ENCODE measurements around the gene SALL3. TPM values are rescaled to one million over a fixed set of nuclear protein-coding genes. Genes with fewer than 3 reads are reported as not detected.
A peak's percentile ranks its signal among the peaks of the same experiment; 100 is the strongest.

Gene SALL3
- total RNA-seq, 1 donor: not detected

DNA sequence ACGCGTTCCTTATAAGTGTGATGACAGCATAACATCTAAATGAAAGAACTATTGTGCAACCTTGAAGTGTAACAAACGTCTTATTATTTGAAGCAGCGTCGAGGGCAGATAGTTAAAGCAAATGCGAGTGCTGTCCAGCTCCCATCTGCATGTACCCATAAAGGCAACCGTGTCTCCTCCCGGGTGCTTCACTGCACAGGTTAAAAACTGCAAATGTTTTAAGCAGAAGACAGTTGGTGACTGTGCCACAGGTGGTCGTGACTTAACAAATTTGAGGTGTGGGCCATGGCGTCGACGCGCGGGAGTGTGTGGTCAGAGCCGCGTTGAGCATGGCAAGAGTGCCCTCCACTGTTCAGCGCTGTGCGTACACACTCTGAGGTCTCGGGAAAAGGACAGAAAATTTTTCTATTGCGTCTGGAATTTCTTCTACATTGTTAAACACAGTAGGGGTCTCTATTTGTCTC, 6.4 kb downstream of the SALL3 start:
- TF ChIP-seq, protein P1, sequence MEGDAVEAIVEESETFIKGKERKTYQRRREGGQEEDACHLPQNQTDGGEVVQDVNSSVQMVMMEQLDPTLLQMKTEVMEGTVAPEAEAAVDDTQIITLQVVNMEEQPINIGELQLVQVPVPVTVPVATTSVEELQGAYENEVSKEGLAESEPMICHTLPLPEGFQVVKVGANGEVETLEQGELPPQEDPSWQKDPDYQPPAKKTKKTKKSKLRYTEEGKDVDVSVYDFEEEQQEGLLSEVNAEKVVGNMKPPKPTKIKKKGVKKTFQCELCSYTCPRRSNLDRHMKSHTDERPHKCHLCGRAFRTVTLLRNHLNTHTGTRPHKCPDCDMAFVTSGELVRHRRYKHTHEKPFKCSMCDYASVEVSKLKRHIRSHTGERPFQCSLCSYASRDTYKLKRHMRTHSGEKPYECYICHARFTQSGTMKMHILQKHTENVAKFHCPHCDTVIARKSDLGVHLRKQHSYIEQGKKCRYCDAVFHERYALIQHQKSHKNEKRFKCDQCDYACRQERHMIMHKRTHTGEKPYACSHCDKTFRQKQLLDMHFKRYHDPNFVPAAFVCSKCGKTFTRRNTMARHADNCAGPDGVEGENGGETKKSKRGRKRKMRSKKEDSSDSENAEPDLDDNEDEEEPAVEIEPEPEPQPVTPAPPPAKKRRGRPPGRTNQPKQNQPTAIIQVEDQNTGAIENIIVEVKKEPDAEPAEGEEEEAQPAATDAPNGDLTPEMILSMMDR (IDR thresholded peaks at IDR 0.05; ENCODE audit: insufficient read depth, low read depth, low read length): peak; percentile 31
- DNase-seq (ENCODE audit: low read depth): no peak
- no peak overlapping the region for H3K4me3 ChIP-seq (ENCODE audit: low read depth, low read length)

DNA sequence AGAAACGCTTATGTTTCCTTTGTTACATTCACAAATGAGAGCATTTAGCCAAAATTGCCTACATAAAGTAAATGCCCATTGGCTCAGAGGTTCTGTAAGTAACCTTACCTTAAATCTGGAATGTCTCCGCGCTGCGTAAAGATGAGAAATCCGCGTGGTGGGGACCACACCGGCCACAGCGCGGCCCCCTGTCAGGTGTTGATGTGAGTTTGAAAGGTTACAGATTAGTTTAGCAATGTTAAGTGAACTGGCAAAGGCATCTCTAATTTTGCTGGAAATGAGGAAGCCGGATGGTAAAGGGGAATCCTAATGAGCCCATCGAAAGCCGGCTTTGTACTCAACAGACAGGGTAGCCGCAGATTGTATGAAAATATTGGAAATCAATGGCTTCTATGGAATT, 11.8 kb downstream of the SALL3 start:
- H3K4me3 ChIP-seq (ENCODE audit: low read depth, low read length): no peak overlapping the region
- no peak for DNase-seq (ENCODE audit: low read depth)
- TF ChIP-seq, protein P1 (IDR thresholded peaks at IDR 0.05; ENCODE audit: insufficient read depth, low read depth, low read length): no peak

DNA sequence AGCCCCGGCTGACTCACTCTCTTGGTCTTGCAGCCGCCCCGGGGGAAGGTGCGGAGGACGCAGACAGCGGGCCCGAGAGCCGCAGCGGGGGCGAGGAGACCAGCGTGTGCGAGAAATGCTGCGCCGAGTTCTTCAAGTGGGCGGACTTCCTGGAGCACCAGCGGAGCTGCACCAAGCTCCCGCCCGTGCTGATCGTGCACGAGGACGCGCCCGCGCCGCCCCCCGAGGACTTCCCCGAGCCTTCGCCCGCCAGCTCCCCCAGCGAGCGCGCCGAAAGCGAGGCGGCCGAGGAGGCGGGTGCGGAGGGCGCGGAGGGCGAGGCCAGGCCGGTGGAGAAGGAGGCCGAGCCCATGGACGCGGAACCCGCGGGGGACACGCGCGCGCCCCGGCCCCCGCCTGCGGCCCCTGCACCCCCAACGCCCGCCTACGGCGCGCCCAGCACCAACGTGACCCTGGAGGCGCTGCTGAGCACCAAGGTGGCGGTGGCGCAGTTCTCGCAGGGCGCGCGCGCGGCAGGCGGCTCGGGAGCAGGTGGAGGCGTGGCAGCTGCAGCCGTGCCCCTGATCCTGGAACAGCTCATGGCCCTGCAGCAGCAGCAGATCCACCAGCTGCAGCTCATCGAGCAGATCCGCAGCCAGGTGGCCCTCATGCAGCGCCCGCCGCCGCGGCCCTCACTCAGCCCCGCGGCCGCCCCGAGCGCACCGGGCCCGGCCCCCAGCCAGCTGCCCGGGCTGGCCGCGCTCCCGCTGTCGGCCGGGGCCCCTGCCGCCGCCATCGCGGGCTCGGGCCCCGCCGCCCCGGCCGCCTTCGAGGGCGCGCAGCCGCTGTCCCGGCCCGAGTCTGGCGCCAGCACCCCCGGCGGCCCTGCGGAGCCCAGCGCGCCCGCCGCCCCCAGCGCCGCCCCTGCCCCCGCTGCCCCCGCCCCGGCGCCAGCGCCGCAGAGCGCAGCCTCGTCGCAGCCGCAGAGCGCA, 12.7 kb downstream of the SALL3 start:
- H3K4me3 ChIP-seq (ENCODE audit: low read depth, low read length): no peak overlapping the region
- TF ChIP-seq, protein P1 (IDR thresholded peaks at IDR 0.05; ENCODE audit: insufficient read depth, low read depth, low read length): no peak
- DNase-seq (ENCODE audit: low read depth): no peak

DNA sequence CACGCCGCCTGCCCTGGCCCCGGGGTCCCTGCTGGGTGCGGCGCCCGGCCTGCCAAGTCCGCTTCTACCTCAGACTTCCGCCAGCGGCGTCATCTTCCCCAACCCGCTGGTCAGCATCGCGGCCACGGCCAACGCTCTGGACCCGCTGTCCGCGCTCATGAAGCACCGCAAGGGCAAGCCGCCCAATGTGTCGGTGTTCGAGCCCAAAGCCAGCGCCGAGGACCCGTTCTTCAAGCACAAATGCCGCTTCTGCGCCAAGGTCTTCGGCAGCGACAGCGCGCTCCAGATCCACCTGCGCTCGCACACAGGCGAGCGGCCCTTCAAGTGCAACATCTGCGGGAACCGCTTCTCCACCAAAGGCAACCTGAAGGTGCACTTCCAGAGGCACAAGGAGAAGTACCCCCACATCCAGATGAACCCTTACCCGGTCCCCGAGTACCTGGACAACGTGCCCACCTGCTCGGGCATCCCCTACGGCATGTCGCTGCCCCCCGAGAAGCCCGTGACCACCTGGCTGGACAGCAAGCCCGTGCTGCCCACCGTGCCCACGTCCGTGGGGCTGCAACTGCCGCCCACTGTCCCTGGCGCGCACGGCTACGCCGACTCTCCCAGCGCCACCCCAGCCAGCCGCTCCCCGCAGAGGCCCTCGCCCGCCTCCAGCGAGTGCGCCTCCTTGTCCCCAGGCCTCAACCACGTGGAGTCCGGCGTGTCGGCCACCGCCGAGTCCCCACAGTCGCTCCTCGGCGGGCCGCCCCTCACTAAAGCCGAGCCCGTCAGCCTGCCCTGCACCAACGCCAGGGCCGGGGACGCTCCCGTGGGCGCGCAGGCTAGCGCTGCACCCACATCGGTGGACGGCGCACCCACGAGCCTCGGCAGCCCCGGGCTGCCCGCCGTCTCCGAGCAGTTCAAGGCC, 13.7 kb downstream of the SALL3 start:
- DNase-seq (ENCODE audit: low read depth): no peak
- H3K4me3 ChIP-seq (ENCODE audit: low read depth, low read length): no peak overlapping the region
- TF ChIP-seq, protein P1 (IDR thresholded peaks at IDR 0.05; ENCODE audit: insufficient read depth, low read depth, low read length): no peak

DNA sequence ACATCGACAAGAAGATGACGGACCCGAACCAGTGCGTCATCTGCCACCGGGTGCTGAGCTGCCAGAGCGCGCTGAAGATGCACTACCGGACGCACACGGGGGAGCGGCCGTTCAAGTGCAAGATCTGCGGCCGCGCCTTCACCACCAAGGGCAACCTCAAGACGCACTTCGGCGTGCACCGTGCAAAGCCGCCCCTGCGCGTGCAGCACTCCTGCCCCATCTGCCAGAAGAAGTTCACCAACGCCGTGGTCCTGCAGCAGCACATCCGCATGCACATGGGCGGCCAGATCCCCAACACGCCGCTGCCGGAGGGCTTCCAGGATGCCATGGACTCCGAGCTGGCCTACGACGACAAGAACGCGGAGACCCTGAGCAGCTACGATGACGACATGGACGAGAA, 14.4 kb downstream of the SALL3 start:
- H3K4me3 ChIP-seq (ENCODE audit: low read depth, low read length): no peak overlapping the region
- DNase-seq (ENCODE audit: low read depth): no peak
- TF ChIP-seq, protein P1 (IDR thresholded peaks at IDR 0.05; ENCODE audit: insufficient read depth, low read depth, low read length): no peak

DNA sequence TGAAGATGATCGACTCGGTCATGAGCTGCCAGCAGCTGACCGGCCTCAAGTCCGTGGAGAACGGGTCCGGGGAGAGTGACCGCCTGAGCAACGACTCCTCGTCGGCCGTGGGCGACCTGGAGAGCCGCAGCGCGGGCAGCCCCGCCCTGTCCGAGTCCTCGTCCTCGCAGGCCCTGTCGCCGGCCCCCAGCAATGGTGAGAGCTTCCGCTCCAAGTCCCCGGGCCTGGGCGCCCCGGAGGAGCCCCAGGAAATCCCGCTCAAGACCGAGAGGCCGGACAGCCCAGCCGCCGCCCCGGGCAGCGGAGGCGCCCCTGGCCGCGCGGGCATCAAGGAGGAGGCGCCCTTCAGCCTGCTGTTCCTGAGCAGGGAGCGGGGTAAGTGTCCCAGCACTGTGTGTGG, 14.9 kb downstream of the SALL3 start:
- no peak for DNase-seq (ENCODE audit: low read depth)
- TF ChIP-seq, protein P1 (IDR thresholded peaks at IDR 0.05; ENCODE audit: insufficient read depth, low read depth, low read length): no peak

More for the DNA sequence above, 14.9 kb downstream of the SALL3 start:
- no peak overlapping the region for H3K4me3 ChIP-seq (ENCODE audit: low read depth, low read length)
